ENCODE results near the gene MAMDC4.

Gene MAMDC4

GRCh38 chr9:136855461-136856078 is 3.4 kb downstream of the MAMDC4 start:
- Histone ChIP-seq H3K9ac (no peak overlapping the region), H3K27me3 (ENCODE audit: control insufficient read depth, insufficient read depth, low read length) (no peaks in the 10 kb centered on the region), H3K79me2 (no peaks in the 10 kb centered on the region), H3K27ac (no peak overlapping the region), H3K4me1 (no peaks in the 10 kb centered on the region), H3K4me3 (ENCODE audit: low read depth, low read length) (no peak overlapping the region), H3K4me2 (ENCODE audit: low read length) (no peak overlapping the region), H2AFZ (no peak overlapping the region), H3K9me3 (ENCODE audit: control insufficient read depth, low read length) (no peaks in the 10 kb centered on the region), H3K36me3 (ENCODE audit: control insufficient read depth, insufficient read depth, low read length) (no peaks in the 10 kb centered on the region)
- TF ChIP-seq CTCF (IDR thresholded peaks at IDR 0.05): no peak

GRCh38 chr9:136856079-136856476 is 3.9 kb downstream of the MAMDC4 start:
- no peak overlapping the region for H2AFZ ChIP-seq
- no peak for TF ChIP-seq CTCF (IDR thresholded peaks at IDR 0.05)
- no peaks in the 10 kb centered on the region for H3K9me3 ChIP-seq (ENCODE audit: control insufficient read depth, low read length)
- no peaks in the 10 kb centered on the region for H3K36me3 ChIP-seq (ENCODE audit: control insufficient read depth, insufficient read depth, low read length)
- no peak overlapping the region for H3K27ac ChIP-seq
- H3K79me2 ChIP-seq: no peaks in the 10 kb centered on the region
- no peak overlapping the region for H3K4me3 ChIP-seq (ENCODE audit: low read depth, low read length)
- H3K4me2 ChIP-seq (ENCODE audit: low read length): no peak overlapping the region
- H3K4me1 ChIP-seq: no peaks in the 10 kb centered on the region
- H3K9ac ChIP-seq: no peak overlapping the region
- H3K27me3 ChIP-seq (ENCODE audit: control insufficient read depth, insufficient read depth, low read length): no peaks in the 10 kb centered on the region

- no peak overlapping the region for H3K9ac ChIP-seq
- no peak for TF ChIP-seq CTCF (IDR thresholded peaks at IDR 0.05)
- H3K4me1 ChIP-seq: no peaks in the 10 kb centered on the region
- no peaks in the 10 kb centered on the region for H3K9me3 ChIP-seq (ENCODE audit: control insufficient read depth, low read length)
- no peaks in the 10 kb centered on the region for H3K27me3 ChIP-seq (ENCODE audit: control insufficient read depth, insufficient read depth, low read length)
- H2AFZ ChIP-seq: no peak overlapping the region
- no peak overlapping the region for H3K27ac ChIP-seq
- H3K4me2 ChIP-seq (ENCODE audit: low read length): no peak overlapping the region
- no peaks in the 10 kb centered on the region for H3K79me2 ChIP-seq
- no peaks in the 10 kb centered on the region for H3K36me3 ChIP-seq (ENCODE audit: control insufficient read depth, insufficient read depth, low read length)
- H3K4me3 ChIP-seq (ENCODE audit: low read depth, low read length): no peak overlapping the region
These were observed 4.5 kb downstream of the MAMDC4 start for GRCh38 chr9:136856541-136857141.

GRCh38 chr9:136857166-136857565 is 5.0 kb downstream of the MAMDC4 start:
- H3K4me1 ChIP-seq: no peaks in the 10 kb centered on the region
- no peaks in the 10 kb centered on the region for H3K27me3 ChIP-seq (ENCODE audit: control insufficient read depth, insufficient read depth, low read length)
- no peak overlapping the region for H3K27ac ChIP-seq

More at GRCh38 chr9:136857166-136857565, 5.0 kb downstream of the MAMDC4 start:
- no peak overlapping the region for H3K4me2 ChIP-seq (ENCODE audit: low read length)
- H3K4me3 ChIP-seq (ENCODE audit: low read depth, low read length): no peak overlapping the region
- H3K36me3 ChIP-seq (ENCODE audit: control insufficient read depth, insufficient read depth, low read length): no peaks in the 10 kb centered on the region
- no peak overlapping the region for H3K9ac ChIP-seq
- H2AFZ ChIP-seq: no peak overlapping the region
- TF ChIP-seq CTCF (IDR thresholded peaks at IDR 0.05): no peak
- no peaks in the 10 kb centered on the region for H3K79me2 ChIP-seq
- no peaks in the 10 kb centered on the region for H3K9me3 ChIP-seq (ENCODE audit: control insufficient read depth, low read length)

Data from parathyroid adenoma (tissue), 2 donors.